GM12872 (cell line): ENCODE measurements around the gene RAI1.

Experiments used
- TF ChIP-seq, protein P1 (sequence below): IDR thresholded peaks from 3 replicates; pipeline ENCODE4 v1.5.1; 2011; ENCODE audit warnings: low read depth, mild to moderate bottlenecking, low read length, moderate library complexity; ENCODE audit not compliant: insufficient read depth

Gene RAI1

DNA sequence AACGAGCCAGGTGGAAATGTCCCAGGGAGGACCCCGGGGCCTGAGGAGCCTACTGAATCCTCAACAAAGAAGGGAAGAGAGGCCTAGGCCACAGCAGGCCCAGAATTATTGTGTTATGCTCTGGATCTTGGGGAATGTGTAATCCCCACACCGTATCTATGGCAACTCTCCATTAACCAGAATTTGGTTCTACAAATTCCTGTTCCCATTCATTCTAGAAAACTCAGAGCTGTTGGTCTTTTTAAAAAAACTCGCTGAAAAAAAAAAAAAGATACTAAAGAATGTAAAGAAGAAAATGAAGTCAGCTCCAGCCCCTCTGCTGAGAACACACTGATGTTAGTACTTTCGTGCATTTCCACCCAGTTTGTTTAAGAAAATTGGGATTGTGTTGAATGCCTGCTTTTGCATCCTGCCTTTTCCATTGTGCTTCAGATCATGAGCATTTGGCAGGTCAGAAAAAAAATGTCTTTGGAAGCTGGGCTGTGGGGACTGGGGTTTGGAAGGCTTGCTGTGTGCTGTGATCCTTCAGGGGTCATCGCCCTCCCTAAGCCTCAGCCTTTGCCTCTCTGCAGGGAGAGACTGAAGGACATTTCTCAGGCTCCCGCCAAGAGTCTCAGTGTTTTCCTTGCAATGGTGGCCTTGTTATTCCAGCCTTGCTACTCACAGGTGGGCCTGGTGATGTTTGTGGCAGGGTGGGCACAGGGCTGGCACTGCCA is 86.1 kb downstream of the RAI1 start:
- TF ChIP-seq, protein P1, sequence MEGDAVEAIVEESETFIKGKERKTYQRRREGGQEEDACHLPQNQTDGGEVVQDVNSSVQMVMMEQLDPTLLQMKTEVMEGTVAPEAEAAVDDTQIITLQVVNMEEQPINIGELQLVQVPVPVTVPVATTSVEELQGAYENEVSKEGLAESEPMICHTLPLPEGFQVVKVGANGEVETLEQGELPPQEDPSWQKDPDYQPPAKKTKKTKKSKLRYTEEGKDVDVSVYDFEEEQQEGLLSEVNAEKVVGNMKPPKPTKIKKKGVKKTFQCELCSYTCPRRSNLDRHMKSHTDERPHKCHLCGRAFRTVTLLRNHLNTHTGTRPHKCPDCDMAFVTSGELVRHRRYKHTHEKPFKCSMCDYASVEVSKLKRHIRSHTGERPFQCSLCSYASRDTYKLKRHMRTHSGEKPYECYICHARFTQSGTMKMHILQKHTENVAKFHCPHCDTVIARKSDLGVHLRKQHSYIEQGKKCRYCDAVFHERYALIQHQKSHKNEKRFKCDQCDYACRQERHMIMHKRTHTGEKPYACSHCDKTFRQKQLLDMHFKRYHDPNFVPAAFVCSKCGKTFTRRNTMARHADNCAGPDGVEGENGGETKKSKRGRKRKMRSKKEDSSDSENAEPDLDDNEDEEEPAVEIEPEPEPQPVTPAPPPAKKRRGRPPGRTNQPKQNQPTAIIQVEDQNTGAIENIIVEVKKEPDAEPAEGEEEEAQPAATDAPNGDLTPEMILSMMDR: no peak

DNA sequence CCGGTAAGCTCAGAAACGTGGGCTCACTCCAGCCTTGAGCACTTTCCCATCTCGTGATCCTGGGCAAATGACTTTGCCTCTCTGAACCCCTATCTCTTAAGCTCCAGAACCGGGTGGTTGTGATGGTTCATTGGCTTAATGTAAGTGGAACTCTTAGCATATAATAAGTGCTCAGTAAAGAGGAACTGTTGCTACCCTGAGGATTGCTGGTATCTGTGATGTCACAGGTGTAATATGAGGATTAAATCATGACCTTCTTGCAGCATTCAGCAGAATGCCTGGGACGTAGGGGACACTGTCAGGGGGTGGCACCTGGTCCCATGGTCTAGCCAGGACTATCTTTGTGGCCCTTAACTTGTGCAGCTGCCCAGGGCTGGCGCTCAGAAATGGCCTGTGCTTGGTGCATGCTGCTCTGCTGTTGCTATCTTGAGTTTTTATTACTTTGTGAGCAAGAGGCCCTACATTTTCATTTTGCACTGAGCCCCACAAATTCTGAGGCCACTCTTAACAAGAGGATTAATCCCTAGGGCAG is 86.7 kb downstream of the RAI1 start:
- TF ChIP-seq, protein P1: no peak

DNA sequence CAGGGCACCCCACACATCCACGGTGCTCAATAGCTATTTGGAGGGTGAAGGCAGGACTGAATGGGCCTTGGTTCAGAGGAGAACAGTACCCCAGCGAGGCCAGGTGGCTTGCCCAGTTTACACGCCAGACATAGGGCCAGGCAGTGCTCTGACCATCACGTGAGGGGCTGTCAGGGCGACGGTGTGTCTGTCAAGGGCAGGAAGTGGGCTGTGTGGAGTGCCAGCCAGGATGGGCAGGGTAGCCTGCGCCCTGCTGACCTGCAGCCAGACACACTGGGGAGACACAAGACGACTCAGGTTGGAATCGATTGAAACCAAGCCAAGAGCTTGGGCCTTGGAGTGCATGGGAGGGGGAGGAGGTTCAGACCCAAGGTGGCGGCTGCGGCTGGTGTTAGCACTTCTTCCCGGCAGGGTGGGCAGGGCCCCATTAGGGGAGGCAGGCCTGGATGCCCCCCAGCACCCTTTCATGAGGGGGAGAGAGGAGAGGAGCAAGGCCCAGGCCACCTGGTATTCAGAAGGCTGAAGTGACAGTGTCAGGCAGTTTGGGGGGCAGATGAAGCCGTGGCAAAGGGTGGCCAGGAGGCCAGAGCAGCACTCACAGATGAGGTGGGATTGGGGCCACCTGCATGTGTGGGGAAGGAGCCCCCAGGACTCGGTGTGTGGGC is 87.3 kb downstream of the RAI1 start:
- TF ChIP-seq, protein P1: no peak

DNA sequence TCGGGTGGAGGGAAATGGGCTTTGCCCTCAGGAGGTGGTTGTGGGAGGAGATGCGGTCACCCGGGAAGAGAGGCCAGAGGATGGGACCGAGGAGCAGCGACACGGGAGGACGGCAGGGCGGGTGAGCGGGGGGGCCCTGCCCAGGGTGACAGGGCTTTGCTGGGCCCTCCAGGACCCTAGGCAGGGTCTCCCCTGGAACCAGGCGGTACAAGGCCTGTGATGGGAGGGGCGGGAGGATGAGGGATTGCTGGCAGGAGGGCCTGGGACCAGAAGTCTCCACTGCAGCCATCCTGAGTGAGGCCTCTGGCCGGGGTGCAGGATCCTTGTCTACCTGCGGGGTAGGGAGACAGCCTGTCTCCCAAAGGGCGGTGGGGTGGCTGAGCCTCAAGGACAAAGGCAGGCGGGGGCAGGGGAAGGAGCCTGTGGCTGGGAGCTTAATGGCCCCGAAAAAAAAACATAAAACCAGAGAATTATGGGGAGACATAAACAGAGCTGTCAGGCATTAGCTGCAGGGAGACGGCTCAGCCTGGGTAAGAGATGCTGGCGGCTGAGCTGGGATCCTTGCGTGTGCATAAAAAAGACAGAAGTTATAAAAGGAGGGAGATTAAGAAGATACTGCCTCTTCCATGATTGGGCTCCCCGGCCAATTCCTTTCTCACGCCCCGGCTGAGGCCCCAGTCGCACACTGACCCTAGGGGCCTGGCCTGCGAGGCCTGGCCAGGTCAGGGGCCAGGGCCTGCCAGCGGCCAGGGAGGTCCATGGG is 88.8 kb downstream of the RAI1 start:
- TF ChIP-seq, protein P1: no peak

DNA sequence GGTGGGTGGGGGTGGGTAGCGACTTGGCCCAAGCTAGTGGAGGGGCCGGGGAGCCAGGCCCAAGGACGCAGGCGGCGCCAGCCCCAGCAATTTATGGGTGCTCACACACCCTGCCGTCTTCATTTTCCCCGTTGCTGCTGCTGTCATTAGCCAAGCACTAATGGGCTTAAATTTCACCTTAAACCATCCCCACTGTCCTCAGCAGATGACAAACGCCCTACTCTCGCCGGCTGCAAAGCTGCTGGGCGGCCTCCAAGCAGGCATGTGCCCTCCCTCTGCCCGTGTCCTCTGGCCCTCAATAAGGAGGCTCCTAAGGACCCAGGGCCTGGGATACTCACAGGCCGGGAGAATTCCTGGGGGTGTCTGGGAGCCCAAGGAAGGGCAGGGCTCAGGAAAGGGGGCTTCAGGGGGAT is 89.4 kb downstream of the RAI1 start:
- TF ChIP-seq, protein P1: no peak

DNA sequence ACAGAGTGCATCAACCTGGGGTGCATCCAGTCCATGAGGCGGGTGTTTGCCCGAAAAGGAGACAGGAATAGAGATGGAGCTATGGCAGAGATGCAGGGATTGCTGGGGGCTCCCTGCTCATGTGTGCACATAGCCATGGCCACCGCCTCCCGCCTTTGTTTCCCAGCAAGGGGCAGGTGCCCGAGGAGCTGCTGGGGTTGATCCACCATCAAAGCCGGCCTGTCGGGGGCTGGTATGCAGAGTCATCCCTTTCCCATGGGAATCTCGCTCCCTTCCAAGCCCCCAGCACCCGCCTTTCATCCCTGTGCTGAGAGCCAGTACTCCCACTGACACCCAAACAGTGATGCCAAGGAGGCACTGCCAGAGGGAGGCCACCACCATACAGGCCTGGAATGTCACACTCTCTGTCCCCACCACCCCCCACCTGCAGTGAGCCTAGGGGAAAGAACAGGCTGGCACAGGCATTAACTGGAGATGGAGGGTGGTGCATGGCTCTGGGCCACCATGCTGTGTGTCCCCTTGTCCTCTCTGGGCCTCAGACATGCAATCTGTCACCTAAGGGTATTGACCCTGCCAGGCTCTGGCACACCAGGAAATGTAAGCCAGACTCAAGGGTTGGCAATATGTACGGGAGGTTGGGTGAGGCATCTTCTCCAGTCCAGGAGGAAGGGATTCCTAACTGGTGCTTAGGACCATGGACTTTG is 90.4 kb downstream of the RAI1 start:
- TF ChIP-seq, protein P1: no peak
